Mesendoderm (in vitro differentiated cells): ENCODE measurements around the gene TRABD.
"Not testable (repeated sequence)": the region's sequence is repeated elsewhere in the genome, so short reads cannot be mapped to it uniquely, and the experiment has no call there.

Experiments
- DNase-seq: peaks from one replicate; pipeline ENCODE4 v3.0.0; 2013
- H2AK5ac ChIP-seq: 2 replicates; pipeline ENCODE4 v1.6.1; 2013; ENCODE audit warnings: low read length, inconsistent platforms
- H2BK120ac ChIP-seq: 2 replicates; pipeline ENCODE4 v1.6.1; 2013; ENCODE audit warnings: low read depth, mild to moderate bottlenecking, low read length, moderate library complexity, mixed read lengths
- H2BK15ac ChIP-seq: replicated peaks from 2 replicates; pipeline ENCODE4 v1.6.1; 2013; ENCODE audit warnings: low read depth, mild to moderate bottlenecking, moderate library complexity
- H2BK5ac ChIP-seq: 2 replicates; pipeline ENCODE4 v1.6.1; 2013; ENCODE audit warnings: low read length, inconsistent platforms
- H3K18ac ChIP-seq: 2 replicates; pipeline ENCODE4 v1.6.1; 2013; ENCODE audit warnings: mild to moderate bottlenecking, low read length, mixed read lengths
- H3K23ac ChIP-seq: one replicate; pipeline ENCODE4 v1.6.1; 2013; ENCODE audit warnings: low read length
- H3K27ac ChIP-seq: 2 replicates; pipeline ENCODE4 v1.5.1; 2013; ENCODE audit warnings: low read depth, mild to moderate bottlenecking, inconsistent platforms, low read length, moderate library complexity
- H3K27me3 ChIP-seq: 2 replicates; pipeline ENCODE4 v1.6.1; 2013; ENCODE audit warnings: low read length, control low read depth, mild to moderate bottlenecking, inconsistent platforms; ENCODE audit not compliant: insufficient read depth, poor library complexity
- H3K36me3 ChIP-seq: 2 replicates; pipeline ENCODE4 v1.6.1; 2013; ENCODE audit warnings: low read length, inconsistent platforms; ENCODE audit not compliant: control insufficient read depth, insufficient read depth
- H3K4ac ChIP-seq: one replicate; pipeline ENCODE4 v1.6.1; 2013; ENCODE audit warnings: low read depth, mild to moderate bottlenecking, low read length, moderate library complexity
- H3K4me1 ChIP-seq: 2 replicates; pipeline ENCODE4 v1.6.1; 2013; ENCODE audit warnings: low read depth, low read length, inconsistent platforms; ENCODE audit not compliant: control insufficient read depth
- H3K4me2 ChIP-seq: 2 replicates; pipeline ENCODE4 v1.6.1; 2013; ENCODE audit warnings: low read length
- H3K4me3 ChIP-seq: 2 replicates; pipeline ENCODE4 v1.5.1; 2013; ENCODE audit warnings: mild to moderate bottlenecking, low read length
- H3K56ac ChIP-seq: one replicate; pipeline ENCODE4 v1.6.1; 2013; ENCODE audit warnings: low read length
- H3K79me1 ChIP-seq: 2 replicates; pipeline ENCODE4 v1.6.1; 2013; ENCODE audit warnings: low read length, inconsistent platforms
- H3K79me2 ChIP-seq: 2 replicates; pipeline ENCODE4 v1.6.1; 2013; ENCODE audit warnings: mild to moderate bottlenecking, low read length; ENCODE audit not compliant: control insufficient read depth, insufficient read depth
- H3K9ac ChIP-seq: 2 replicates; pipeline ENCODE4 v1.6.1; 2013; ENCODE audit warnings: low read length, inconsistent platforms
- H4K5ac ChIP-seq: one replicate; pipeline ENCODE4 v1.6.1; 2013; ENCODE audit warnings: low read length
- H4K8ac ChIP-seq: one replicate; pipeline ENCODE4 v1.6.1; 2013; ENCODE audit warnings: low read depth, mild to moderate bottlenecking, control low read depth, low read length, moderate library complexity
- WGBS: extraction: QIAGEN DNeasy Blood & Tissue Kit; methylation state at CpG from one replicate; pipeline ENCODE4 v1.1.7; 2013; ENCODE audit warnings: low lambda C conversion rate, missing lambda C conversion rate; ENCODE audit not compliant: insufficient coverage; ENCODE audit errors: extremely low coverage; 5-methylcytosine and 5-hydroxymethylcytosine counted together

Gene TRABD

DNA sequence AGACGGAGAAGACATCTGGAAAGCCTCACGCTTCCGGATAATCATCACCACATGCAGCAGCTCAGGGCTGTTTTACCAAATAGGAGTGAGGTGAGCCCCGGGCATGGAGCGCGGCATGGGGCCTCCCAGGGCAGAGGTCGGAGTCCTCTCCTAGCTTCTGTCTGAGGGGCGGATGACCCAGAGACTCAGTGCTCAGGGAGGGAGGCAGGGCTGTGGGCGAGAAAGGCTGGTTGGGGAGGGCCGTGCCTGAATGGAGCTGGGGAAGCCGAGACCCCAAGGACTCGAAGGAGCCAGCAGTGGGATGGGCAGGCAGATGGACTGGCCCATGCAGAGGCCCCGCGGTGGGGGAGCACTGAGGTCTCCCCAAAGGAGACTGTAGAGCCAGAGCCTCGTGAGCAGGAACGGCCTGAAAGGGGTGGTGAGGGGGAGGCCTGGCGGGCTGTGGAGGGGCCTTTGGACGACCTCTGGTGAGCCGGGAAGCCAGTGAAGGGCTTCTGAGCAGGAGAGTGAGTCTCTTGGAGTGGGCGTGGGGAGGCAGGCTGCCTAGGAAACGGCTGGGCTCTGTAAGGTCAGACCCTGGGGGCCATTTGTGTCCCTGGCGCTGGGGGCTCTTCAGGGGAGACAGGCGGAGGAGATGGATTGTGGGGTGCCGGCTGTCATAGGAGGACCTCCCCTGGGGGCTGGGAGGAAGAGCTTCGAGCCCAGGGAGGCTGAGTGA is 39.8 kb upstream of the TRABD start:
- H3K18ac ChIP-seq = no peak overlapping the region

DNA sequence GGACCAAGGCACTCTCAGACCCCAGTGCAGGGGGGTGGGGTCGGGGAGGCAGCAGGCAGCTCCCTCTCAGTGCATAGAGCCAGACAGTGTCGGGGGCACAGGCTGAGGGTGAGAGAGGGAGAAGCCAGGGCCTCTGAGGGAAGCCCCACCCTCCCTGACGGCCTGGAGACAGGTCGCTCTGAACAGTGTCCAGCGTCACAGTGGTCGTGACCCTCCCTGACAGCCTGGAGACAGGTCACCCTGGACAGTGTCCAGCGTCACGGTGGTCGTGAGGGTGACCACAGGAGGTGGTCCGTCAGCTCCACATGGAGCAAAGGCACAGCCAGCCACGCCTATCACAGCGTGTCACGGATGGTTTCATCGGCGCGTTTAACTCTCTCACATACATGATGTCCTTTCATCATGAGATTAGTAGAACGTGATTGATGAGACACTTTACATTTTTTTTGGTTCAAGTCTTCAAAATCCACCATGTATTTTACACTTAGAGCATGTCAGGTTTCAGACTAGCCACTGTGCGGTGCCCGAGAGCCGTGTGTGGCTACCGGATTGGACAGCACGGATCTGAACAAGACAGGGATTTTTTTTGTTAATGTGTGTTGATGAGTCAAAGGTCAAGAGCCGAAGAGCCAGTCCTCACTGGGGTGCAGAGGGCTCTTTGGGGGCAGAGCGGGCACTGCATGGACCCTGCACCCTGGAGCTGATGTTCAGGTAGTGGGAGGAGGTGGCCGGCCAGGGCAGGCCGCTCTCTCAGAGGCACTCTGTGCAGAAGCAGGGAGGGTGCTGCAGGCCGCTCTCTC is 39.1 kb upstream of the TRABD start:
- no peak overlapping the region for H3K4me2 ChIP-seq
- H4K8ac ChIP-seq = no peak overlapping the region
- no peak overlapping the region for H2BK120ac ChIP-seq
- H2BK5ac ChIP-seq = no peak overlapping the region
- H2BK15ac ChIP-seq = no peak overlapping the region
- no peak overlapping the region for H3K4ac ChIP-seq
- no peaks in the 10 kb centered on the region for H3K36me3 ChIP-seq
- no peaks in the 10 kb centered on the region for H3K27me3 ChIP-seq
- no peak overlapping the region for H4K5ac ChIP-seq
- H3K4me3 ChIP-seq = no peak overlapping the region
- DNase-seq = peak; percentile 25
- no peak overlapping the region for H3K56ac ChIP-seq
- no peak overlapping the region for H3K23ac ChIP-seq
- H3K27ac ChIP-seq = no peak overlapping the region
- WGBS = no CpG with 5 or more reads among the region's 27 CpGs
- H3K9ac ChIP-seq = no peak overlapping the region
- H3K79me2 ChIP-seq = no peaks in the 10 kb centered on the region
- H3K79me1 ChIP-seq = no peaks in the 10 kb centered on the region
- no peak overlapping the region for H3K18ac ChIP-seq
- H3K4me1 ChIP-seq = no peaks in the 10 kb centered on the region
- no peak overlapping the region for H2AK5ac ChIP-seq

More for the DNA sequence above, 39.8 kb upstream of the TRABD start:
- Histone ChIP-seq H3K27me3 (no peaks in the 10 kb centered on the region), H3K4me1 (no peaks in the 10 kb centered on the region), H2AK5ac (no peak overlapping the region), H4K8ac (no peak overlapping the region), H3K27ac (no peak overlapping the region), H3K4ac (no peak overlapping the region), H2BK15ac (no peak overlapping the region), H3K56ac (no peak overlapping the region), H3K79me1 (no peaks in the 10 kb centered on the region), H3K4me2 (no peak overlapping the region), H3K23ac (no peak overlapping the region), H3K36me3 (no peaks in the 10 kb centered on the region), H4K5ac (no peak overlapping the region), H2BK5ac (no peak overlapping the region), H3K4me3 (no peak overlapping the region), H3K9ac (no peak overlapping the region), H2BK120ac (no peak overlapping the region), H3K79me2 (no peaks in the 10 kb centered on the region)
- WGBS = no CpG with 5 or more reads among the region's 25 CpGs
- DNase-seq = no peak

DNA sequence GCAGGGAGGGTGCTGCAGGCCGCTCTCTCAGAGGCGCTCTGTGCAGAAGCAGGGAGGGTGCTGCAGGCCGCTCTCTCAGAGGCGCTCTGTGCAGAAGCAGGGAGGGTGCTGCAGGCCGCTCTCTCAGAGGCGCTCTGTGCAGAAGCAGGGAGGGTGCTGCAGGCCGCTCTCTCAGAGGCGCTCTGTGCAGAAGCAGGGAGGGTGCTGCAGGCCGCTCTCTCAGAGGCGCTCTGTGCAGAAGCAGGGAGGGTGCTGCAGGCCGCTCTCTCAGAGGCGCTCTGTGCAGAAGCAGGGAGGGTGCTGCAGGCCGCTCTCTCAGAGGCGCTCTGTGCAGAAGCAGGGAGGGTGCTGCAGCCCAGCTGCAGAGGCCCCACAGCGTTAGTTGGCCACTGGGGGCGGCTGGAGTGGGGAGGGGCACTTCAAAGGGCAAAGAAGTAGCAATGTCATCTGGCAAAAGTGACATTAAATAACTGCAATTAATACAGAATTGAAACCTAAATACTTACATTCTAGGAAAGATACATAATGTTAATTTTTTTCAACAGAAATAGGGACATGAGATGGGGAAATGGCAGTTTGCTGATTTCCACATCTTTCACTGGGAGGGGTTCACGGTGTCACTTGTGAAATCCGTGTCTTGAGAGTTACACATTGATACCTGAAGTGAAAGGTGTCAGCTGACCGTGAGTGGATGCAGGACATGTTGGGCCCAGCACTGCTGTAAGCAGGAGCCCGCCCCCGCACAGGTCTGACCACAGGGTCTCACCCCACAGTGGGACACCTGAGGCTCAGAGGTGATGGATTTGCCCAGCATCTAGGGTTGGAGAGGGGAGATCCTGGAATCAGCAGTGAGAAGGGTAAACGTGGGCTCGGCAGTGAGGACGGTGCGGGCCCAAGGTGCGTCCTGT is 38.2 kb upstream of the TRABD start:
- not testable (repeated sequence) for H3K4me1 ChIP-seq, H3K56ac ChIP-seq, H3K27ac ChIP-seq, H4K5ac ChIP-seq, H3K4ac ChIP-seq, H3K79me1 ChIP-seq, H2BK120ac ChIP-seq, H3K4me2 ChIP-seq, H2BK15ac ChIP-seq, H3K27me3 ChIP-seq, H2BK5ac ChIP-seq, H3K9ac ChIP-seq, H3K79me2 ChIP-seq, H3K4me3 ChIP-seq, H3K18ac ChIP-seq, H4K8ac ChIP-seq, H3K36me3 ChIP-seq, DNase-seq, H2AK5ac ChIP-seq, H3K23ac ChIP-seq
- no CpG with 5 or more reads among the region's 26 CpGs for WGBS

DNA sequence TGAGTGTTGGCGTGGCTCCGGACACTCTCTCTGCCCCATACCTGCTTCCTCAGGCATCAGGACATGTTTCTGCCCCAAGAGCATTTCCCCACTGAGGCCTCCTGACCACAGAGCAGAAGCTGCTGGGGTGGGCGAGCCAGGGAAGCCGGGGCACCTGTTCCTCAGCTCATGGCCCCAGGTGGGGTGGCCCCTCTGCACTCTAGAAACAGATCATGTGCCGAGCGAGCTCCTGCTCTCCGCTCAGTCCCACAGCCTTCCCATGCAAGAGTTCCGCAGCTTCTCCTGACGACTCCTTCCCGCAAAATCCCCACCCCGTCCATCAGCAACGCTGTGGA is 37.6 kb upstream of the TRABD start:
- H3K18ac ChIP-seq = no peak overlapping the region
- H3K27me3 ChIP-seq = no peaks in the 10 kb centered on the region
- H3K36me3 ChIP-seq = no peaks in the 10 kb centered on the region
- no peak overlapping the region for H3K4me2 ChIP-seq
- DNase-seq = no peak
- H3K23ac ChIP-seq = no peak overlapping the region
- H3K56ac ChIP-seq = no peak overlapping the region
- H2AK5ac ChIP-seq = no peak overlapping the region
- no peaks in the 10 kb centered on the region for H3K79me1 ChIP-seq
- no peak overlapping the region for H2BK5ac ChIP-seq
- H3K9ac ChIP-seq = no peak overlapping the region
- no peaks in the 10 kb centered on the region for H3K4me1 ChIP-seq
- no peak overlapping the region for H2BK120ac ChIP-seq
- no peak overlapping the region for H4K5ac ChIP-seq
- no peak overlapping the region for H3K27ac ChIP-seq
- H3K4ac ChIP-seq = no peak overlapping the region
- no CpG with 5 or more reads among the region's 12 CpGs for WGBS
- no peak overlapping the region for H4K8ac ChIP-seq
- no peak overlapping the region for H3K4me3 ChIP-seq
- no peak overlapping the region for H2BK15ac ChIP-seq
- no peaks in the 10 kb centered on the region for H3K79me2 ChIP-seq

DNA sequence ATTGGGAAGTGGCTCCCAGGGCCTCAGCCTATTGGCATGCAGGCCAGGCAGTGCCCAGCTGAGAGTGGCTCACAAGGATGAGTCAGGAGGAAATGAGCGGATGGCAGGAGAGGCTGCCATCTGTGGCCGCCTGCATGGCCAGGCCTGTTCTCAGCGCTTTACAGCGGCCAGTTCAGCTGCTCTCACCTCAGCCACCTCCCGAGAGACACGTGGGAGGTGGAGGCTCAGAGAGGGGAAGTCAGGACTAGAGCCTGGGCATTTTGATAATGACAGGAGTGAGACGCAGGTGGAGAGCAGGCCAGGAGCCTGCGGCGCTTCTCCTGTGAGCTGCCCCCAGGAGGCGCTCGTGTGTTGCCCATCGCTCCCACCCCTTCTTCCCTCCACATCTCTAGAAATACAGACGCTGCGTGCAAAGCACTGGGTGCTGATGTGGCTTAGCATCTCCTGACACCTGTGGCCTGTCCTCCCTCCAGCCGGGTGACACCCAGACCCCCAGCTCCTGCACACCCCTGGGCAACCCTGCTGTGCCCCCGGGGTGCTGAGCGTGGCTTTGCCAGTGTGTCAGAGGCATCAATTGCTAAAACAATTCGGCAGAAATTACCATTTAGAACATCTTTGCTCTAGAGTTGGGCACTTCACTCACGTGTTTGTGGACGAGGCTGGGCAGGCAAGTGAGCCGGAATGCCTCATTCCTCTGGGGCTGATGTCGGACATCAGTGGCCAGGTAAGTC is 36.6 kb upstream of the TRABD start:
- H3K18ac ChIP-seq = no peak overlapping the region
- H4K5ac ChIP-seq = no peak overlapping the region
- no peak overlapping the region for H2BK15ac ChIP-seq
- H3K79me2 ChIP-seq = no peaks in the 10 kb centered on the region
- H3K9ac ChIP-seq = no peak overlapping the region
- DNase-seq = peak; percentile 76
- H3K4me1 ChIP-seq = no peaks in the 10 kb centered on the region
- no peak overlapping the region for H2AK5ac ChIP-seq
- no peak overlapping the region for H2BK120ac ChIP-seq
- H3K27me3 ChIP-seq = no peaks in the 10 kb centered on the region
- H3K79me1 ChIP-seq = no peaks in the 10 kb centered on the region
- H4K8ac ChIP-seq = no peak overlapping the region
- H3K4me2 ChIP-seq = no peak overlapping the region
- no peak overlapping the region for H3K4ac ChIP-seq
- no peak overlapping the region for H2BK5ac ChIP-seq
- no CpG with 5 or more reads among the region's 22 CpGs for WGBS
- H3K56ac ChIP-seq = no peak overlapping the region
- no peak overlapping the region for H3K23ac ChIP-seq
- no peaks in the 10 kb centered on the region for H3K36me3 ChIP-seq
- H3K4me3 ChIP-seq = no peak overlapping the region
- no peak overlapping the region for H3K27ac ChIP-seq
